ENCODE data around the gene RIPOR3. TPM values are rescaled to one million over a fixed set of nuclear protein-coding genes. Genes with fewer than 3 reads are reported as not detected.
"Not testable (repeated sequence)": the region's sequence is repeated elsewhere in the genome, so short reads cannot be mapped to it uniquely, and the experiment has no call there.

The RIPOR3 gene
- total RNA-seq, 1 donor from 2014 or later = 0.41 TPM

DNA sequence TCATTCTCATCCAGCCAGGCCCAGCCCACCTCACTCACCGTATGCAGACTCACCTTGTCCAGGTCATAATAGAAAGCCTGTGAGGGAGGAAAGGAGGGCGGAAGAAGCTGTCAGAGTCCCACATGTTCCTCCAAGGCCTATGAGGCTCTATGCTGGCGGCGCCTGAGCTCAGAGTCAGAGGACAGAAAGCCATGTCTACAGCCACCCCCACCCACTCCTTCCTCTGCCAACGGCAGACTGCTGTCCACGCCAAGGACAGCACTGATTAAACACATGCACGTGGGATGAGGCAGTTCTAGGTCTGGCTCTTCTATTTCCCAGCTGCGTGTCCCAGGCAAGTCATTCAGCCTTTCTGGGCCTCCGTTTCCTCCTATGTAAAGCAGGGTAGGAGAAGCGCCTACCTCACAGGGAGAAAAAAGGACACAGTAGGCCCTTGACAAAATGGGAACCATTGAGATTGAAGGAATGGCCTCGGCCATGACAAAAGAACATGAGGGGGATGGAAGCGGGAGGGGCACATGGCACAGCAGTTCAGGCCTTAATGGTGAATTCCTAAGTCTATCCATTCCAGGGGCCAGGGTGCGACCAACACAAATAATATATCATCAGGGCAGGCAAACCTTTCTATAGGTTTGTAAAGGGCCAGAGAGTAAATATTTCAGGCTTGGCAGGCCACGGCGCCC is 80.1 kb downstream of the RIPOR3 start:
- DNase-seq (ENCODE audit: extremely low read depth, low read depth, low spot score) = no peak

DNA sequence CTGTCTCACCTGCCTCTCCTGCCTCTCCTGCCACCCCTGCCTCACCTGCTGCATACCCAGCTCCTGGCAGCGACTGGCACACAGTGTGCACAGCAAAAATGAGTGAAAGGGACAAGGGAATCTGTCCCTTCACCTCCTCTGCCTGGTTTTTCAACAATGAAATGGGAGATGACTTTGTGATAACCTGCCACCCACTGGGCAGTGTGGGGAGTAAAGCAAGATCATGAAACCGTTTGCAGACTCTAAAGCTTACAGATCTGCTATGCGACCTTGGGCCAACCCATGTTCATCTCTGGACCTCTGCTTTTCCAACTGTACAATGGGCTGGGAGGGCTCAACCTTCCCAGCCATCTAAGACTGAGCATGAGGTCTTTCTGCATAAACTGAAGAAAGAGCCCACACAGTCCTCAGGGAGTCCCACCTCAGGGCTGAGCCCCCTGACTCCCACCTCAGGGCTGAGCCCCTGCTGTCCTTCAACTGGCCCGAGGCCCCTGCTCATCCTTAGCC is 81.1 kb downstream of the RIPOR3 start:
- DNase-seq (ENCODE audit: extremely low read depth, low read depth, low spot score) = no peak

DNA sequence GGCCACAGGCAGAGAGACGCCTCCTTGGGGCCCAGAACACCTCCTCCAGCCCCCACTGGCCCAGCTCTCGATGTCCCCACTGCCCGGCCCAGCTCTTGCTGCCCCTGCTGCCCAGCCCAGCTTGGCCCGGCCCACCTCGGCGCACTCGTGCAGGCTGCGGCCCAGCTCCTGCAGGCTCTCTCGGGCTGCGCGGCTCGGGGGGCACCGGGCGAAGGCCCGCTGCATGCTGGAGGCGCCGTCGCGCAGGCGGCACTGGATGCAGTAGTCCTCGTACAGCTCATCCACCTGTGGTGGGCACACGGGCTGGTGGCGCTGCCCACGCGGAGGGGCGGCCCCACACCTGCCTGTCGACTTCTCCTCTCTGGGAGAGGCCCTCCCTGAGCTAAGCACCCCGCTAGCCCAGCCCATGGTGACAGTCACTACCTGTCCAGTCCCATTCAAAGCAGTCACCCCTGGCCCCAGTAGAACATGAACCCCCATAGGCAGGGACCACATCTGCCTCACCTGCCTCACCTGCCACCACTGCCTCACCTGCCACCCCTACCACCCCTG is 81.8 kb downstream of the RIPOR3 start:
- no peak for DNase-seq (ENCODE audit: extremely low read depth, low read depth, low spot score)

DNA sequence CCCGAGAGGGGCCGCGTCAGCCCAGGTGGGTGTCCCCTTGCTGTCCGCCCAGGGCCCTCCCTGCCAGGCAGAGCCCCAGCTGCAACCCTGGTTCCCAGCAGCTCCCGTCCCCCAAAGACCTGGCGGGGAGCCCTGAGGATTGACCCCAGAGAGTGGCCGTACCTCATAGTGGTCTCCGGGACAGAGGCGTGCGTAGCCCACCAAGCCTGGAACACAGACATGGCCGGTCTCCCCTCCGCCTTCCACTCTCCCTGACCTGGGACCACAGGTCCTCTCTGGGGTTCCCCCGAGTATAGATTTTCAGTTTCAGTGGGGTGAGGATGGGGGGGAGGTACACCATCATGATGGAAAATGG is 82.6 kb downstream of the RIPOR3 start:
- no peak for DNase-seq (ENCODE audit: extremely low read depth, low read depth, low spot score)

DNA sequence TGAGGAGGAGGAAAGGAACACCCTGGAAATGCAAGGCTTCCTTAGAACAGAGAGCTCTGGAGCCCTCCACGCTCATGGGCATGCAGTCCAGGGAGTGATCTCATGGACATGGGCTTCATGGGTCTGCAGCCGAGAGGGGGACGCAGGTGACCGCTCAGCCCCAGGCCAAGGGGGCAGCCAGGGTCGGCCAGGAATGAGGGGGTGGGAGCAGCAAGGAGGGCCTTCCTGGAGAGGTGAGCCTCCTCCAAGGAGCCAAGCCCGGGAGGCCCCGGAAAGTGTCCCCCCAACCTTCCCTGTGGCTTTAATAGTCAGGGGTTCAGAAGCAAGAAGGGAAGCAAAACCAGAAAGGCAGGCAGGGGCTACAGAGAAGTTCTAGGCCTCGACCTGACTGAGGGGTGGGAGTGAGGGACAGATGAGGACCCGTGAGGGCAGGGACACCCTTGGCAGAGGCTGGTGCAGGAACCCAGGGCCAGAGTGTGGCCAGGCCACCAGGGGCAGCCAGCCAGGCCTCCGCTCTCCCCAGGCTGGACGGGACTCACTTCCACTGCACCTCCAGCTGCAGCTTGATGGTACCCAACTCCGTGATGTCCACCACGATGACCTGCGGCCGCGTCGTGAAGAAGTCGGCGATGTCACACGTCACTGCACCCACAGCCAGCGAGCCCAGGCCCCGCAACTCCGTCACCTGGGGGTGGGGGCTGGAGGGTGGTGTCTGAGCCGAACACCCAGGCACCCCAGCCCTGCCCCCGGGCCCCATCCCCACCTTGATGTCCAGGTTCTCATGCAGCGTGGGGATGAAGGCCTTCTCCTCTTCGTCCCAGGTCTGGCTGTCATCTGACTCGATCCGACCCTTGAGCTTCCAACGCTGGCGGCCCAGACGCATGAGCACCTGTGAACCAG is 83.2 kb downstream of the RIPOR3 start:
- no peak for DNase-seq (ENCODE audit: extremely low read depth, low read depth, low spot score)

DNA sequence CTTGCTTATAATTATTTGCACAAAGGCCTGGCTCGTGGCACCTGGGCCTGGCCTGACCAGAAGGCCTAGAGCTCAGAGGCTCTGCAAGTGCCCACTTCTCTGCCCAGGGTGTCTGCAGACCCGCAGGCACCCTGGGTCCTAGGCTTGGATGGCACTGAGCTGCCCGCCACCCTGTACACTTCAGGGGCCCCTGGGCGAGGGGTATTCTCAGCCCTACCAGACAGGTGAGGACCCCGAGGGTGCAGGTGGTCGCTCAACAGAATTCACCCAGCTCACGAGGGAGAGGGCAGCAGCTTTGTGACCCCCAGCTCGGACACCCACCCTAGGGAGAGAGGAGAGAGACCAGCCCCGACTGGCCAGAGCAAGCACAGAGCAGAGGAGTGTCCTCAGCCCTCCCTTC is 83.9 kb downstream of the RIPOR3 start:
- no peak for DNase-seq (ENCODE audit: extremely low read depth, low read depth, low spot score)

DNA sequence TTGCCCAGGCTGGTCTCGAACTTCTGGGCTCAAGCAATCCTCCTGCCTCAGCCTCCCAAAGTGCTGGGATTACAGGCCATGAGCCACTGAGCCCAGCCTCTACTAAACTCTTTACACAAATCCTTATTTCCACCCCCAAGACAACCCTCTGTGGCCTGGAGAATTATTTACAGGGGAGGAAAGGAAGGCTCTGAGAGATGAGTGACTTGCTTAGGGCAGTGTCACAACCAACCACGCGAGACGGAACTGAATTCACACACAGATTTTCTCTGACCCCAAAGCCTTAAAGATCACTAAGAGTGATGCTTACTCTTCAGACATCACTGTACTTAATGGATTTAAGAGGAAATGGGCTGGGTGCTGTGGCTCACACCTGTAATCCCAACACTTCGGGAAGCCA is 86.2 kb downstream of the RIPOR3 start:
- no peak for DNase-seq (ENCODE audit: extremely low read depth, low read depth, low spot score)

DNA sequence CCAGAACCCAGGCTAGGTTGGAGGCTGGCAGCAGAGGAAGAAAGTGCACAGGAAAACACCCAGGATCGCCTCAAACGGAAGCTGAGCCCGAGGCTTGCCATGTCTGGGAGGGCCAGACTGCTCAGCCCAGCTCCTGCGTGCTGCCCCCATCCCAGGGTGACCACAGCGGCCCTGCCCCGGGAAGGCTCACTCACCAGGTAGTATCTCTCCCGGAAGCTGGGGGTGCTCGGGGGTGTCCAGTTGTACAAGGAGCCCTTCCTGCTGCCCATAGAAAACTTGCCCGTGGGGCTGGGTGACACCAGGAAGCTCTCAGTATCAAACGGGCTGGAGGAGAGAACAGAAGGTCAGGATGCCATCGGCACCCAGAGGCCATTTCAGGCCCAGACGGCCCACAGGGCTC is 86.9 kb downstream of the RIPOR3 start:
- no peak for DNase-seq (ENCODE audit: extremely low read depth, low read depth, low spot score)

DNA sequence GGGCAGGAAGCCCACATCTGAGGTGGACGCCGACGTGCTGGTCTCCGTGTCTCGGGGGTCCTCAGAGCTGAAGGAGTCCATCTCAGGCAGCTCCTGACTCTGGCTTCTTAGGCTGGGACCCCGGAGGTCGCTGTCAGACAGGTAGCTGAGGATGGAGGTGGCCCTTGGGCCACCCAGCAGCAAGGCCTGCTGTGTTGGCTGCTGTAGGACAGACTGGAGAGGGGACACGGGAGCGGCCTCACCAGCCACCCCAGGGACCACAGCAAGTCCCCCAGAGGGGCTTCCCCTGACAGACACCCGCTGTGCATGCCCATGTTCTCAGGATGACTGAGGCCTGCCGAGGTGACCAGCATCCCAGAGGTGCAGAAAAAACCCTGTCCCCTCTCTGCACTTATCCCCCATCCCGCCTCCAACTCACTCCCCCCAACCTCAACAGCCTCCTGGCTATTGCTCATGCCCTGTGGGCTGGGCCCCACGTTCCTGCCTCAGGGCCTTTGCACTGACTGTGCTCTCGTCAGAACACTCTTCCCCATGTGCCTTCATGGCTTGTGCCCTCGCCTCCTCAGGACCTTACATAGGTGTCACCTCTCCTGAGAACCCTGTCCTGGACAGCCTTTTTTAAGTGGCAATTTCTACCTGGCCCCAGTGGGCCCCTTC is 88.8 kb downstream of the RIPOR3 start:
- no peak for DNase-seq (ENCODE audit: extremely low read depth, low read depth, low spot score)

DNA sequence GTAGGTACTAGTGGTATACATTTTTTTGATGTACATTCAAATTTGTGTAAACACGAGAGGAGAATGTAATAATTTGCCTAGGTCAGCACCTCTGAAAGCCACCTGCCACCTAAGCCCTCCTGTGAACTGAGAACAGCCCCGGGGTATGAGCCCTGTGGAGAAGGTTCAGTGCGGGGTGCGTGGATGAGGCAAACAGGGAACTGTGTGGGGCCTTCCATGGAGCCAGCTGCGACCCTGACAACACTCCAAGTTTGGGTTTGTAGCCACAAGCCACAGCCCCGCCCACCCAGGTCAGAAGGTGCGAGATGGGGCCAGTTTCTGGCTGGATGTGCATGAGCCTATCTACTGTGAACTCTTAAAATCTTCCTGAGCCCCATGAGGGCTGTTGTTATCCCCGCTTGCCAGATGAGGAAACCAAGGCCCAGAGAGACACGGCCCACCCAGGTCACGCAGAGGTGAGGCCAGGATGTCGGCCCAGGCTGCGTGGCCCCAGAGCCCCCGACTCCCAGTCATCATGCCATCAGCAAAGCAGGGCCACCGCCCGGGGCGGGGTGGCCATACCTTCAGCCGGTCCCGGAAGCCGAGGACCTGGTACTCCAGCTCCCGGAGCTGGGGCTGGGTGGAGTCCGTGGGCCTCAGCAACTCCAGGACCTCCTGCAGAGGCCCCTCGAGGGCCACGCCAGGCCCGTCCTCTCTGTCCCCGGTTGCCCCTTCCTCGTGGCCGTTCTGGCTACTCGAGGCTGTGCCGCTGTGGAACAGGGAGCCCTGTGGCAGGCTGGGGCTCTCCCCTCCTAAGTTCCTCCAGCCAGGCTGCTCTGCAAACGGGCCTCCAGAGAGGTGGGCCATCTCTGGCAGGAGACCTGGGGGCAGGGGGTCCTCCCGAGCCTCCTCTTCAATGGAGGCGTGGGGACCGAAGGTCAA is 89.6 kb downstream of the RIPOR3 start:
- no peak for DNase-seq (ENCODE audit: extremely low read depth, low read depth, low spot score)

DNA sequence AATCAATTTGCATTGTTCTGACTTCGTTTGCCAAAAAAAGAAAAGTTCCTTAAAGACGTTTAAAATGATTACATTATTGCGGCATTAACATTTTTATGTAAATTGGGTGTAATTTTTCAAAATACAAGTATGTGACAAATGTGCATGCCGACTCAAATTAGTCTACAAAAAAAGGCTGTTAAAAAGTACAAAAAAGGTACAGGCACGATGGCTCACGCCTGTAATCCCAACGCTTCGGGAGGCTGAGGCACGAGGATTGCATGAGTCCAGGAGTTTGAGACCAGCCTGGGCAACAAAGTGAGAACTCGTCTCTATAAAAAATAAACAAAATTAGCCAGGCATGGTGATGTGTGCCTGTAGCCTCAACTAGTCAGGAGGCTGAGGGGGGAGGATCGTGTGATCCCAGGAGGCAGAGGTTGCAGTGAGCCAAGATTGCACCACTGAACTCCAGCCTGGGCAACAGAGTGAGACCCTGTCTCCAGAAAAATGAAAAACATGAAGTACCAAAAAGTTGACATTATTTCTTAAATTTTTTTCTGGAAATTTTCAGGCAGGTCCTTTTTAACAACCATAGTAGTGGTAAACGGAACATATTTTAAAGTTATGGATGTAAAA is 91.0 kb downstream of the RIPOR3 start:
- DNase-seq (ENCODE audit: extremely low read depth, low read depth, low spot score) = no peak

DNA sequence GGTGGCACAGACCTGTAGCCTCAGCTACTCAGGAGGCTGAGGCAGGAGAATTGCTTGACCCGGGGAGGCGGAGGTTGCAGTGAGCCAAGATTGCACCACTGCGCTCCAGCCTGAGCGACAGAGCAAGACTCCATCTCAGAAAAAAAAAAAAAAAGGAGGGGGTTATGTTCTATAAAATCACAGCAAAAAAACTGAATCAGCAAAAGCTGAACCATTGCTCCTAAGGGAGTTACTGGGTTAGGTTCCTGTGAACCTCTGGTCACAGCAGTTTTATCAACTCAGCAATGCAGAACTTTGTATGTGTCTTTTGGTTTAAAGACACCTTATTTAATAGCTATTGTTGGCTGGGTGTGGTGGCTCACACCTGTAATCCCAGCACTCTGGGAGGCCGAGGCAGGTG is 92.6 kb downstream of the RIPOR3 start:
- not testable (repeated sequence) for DNase-seq (ENCODE audit: extremely low read depth, low read depth, low spot score)

DNA sequence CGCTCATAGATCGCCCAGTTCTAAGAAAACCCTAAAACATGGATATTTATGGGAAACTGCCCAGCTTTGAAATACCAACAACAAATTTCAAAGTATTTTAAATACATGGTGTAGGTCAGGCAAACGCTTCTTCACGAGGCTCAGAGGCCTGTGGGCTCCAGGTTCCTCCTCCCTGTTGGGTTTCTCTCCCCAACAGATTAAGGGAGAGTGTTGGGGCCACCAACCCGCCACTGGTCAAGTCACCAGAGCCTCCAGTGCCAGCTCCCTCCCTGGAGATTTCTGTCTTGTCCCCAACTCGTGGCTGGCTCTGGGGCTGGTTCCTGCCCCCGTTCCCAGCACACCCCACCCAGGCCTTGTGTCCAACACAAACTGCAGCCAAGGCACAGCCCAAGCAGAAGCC is 93.3 kb downstream of the RIPOR3 start:
- DNase-seq (ENCODE audit: extremely low read depth, low read depth, low spot score) = no peak

DNA sequence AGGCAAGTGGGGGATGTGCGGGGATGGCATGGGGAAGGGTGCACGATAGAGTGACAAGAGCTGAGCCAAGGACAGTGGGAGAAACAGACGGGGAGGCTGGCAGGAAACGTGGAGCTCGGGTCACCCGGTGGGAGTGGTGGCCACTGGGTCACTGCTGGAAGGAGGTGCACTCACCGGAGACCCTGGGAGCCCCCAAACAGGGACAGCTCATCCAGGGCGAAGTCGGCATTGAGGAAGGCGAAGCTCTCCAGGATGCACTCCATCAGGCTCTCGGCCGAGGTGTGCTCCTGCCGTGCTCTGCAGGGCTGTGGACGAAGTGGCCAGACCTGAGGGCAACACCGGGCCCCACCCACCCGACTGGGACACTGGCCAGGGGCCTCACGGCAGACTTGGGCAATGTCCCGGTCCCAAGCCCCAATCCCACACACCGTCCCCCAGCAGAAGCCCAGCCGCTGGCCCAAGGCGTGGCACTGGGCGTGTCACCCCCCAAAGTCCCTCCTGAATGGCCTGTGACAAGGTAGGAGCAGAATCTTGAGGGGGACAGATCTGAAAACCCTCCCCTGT is 93.9 kb downstream of the RIPOR3 start:
- DNase-seq (ENCODE audit: extremely low read depth, low read depth, low spot score) = no peak

DNA sequence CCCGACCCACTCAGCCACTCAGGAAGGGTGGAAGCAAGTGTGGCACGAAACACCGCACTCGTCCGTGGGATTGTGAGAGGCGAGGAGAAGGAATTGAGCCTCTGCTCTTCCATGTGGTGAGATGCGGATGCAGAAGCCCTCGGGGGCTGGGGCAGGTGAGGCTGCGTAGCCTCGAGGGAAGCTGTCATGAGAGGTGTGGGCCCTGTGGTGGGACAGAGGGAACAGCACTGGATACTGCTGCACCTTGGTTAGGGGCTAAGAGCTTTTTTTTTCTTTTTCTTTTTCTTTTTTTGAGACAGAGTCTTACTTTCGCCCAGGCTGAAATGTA is 94.7 kb downstream of the RIPOR3 start:
- DNase-seq (ENCODE audit: extremely low read depth, low read depth, low spot score) = no peak

DNA sequence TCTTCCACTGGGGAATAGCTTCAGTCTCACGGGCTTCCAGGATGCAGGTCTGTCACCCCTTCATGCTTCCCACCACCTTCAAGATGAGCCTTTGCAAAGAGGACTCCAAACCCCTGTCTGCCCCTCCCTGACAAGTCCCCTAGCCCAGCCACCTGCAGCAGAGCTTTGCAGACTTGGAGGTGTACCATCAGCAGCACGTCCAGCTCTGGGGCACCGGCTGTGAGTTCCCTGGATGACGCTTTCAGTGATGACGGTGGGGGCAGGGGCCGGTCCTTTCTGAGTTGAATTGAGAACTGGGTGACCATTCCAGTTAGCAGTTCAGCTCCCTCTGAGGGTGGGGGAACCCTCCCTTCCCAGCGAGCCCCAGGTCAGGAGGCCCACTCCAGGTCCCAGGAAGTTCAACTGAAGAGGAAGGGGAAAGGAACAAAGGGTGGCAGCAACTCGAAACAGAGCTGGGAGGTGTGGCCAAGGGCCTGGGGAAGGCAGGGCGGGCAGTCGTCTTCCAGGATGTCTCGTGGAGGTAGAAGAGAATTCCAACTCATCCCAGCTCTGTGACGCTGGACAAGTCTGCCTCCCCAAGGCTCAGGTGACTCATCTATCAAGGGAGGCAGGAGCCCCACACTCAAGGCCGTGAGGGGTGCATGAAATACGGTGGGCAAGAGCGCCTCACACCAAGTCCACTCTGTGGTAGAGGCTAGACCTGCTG is 95.2 kb downstream of the RIPOR3 start:
- no peak for DNase-seq (ENCODE audit: extremely low read depth, low read depth, low spot score)

DNA sequence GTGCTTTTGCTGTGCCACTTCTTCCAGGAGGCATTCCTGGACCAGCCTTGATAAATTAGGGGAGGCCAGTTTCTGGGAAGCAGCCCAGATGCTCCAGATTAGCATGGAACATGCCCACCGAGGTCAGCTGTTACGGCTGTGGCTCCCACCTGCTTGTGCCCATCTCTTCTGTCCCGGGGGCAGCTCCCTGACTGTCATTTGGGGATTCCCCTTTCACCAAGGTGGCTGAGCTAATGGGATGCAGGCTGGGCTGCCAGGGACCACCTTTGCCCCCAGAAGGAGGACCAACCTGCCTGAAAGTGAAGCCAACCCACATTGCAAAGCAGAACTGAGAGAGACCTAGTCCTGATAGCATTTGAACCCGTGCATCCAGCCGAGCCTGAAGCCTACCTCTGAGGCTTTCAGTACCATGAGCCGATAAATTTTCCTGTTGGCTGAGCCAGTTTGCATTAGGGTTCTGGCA is 95.9 kb downstream of the RIPOR3 start:
- no peak for DNase-seq (ENCODE audit: extremely low read depth, low read depth, low spot score)

DNA sequence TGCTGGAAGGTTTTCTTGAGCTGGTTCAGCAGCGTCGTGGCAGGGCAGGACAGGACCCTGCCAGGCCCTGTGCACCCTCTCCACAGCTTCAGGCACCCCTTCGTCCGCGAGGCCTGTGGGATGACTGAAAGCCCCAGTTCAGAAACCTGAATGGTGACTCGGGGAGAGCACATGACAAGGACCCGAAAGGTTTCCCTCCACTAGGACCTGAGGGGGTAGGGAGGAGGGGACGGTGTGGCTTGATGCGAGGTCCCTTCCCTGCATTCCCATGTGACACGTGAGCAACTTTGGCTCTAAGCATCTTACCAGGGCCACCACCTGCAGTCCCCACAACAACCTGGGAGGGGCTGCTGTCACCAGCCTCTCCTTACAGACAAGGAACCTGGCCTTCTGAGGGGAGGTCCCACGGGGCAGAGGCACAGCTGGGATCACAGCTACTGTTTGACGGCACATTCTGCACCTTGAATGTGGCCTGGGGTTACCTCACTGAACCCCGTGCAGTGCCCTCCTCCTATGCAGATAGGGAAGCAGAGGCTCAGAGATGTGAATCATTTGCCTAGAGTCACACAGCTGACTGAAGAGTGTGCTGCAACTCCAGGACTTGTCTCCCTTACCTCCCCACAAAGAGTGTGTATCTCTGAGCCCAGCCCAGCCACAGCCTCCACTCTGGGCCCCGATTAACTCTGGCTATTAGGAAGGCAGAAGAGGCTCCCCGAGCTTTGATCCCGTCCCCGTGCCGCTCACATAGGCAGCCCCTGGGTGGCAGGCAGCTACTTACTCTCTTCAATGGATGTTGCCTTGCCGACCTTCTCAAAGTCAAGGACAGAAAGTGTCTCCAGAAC is 96.5 kb downstream of the RIPOR3 start:
- DNase-seq (ENCODE audit: extremely low read depth, low read depth, low spot score) = no peak
